Astrocyte (in vitro differentiated cells and primary cell): Measurements from ENCODE around the gene ZNF23. TPM values are rescaled to one million over a fixed set of nuclear protein-coding genes. Genes with fewer than 3 reads are reported as not detected.

Experiments
- DNase-seq: peaks from one replicate; pipeline ENCODE4 v3.0.0-alpha.2; 2010; ENCODE audit warnings: low read depth
- FAIRE-seq: peaks from 2 replicates; lab custom pipeline; 2011; peaks lifted over from hg19 to GRCh38; lab: Jason Lieb, UNC
- H2AFZ ChIP-seq: 2 replicates; pipeline ENCODE4 v1.6.0; 2012; ENCODE audit warnings: low read depth, low read length, inconsistent platforms
- H3K27ac ChIP-seq: 2 replicates; pipeline ENCODE4 v1.5.1; 2011; ENCODE audit warnings: low read depth, low read length, inconsistent platforms
- H3K27me3 ChIP-seq: 2 replicates; pipeline ENCODE4 v1.6.0; 2011; ENCODE audit warnings: low read length, inconsistent platforms; ENCODE audit not compliant: insufficient read depth
- H3K36me3 ChIP-seq: 2 replicates; pipeline ENCODE4 v1.5.1; 2011; ENCODE audit warnings: low read length, inconsistent platforms; ENCODE audit not compliant: insufficient read depth
- H3K4me1 ChIP-seq: 2 replicates; pipeline ENCODE4 v1.5.1; 2011; ENCODE audit warnings: low read length, inconsistent platforms; ENCODE audit not compliant: insufficient read depth
- H3K4me2 ChIP-seq: 2 replicates; pipeline ENCODE4 v1.6.0; 2012; ENCODE audit warnings: low read length, inconsistent platforms
- H3K4me3 ChIP-seq: 2 replicates; pipeline ENCODE4 v1.5.1; 2011; ENCODE audit warnings: low read depth, mild to moderate bottlenecking, low read length, inconsistent platforms; ENCODE audit not compliant: insufficient read depth
- H3K79me2 ChIP-seq: 2 replicates; pipeline ENCODE4 v1.6.0; 2012; ENCODE audit warnings: mild to moderate bottlenecking, low read length, inconsistent platforms; ENCODE audit not compliant: insufficient read depth
- H3K9ac ChIP-seq: 2 replicates; pipeline ENCODE4 v1.6.0; 2012; ENCODE audit warnings: mild to moderate bottlenecking, low read length, inconsistent platforms
- H3K9me3 ChIP-seq: 2 replicates; pipeline ENCODE4 v1.5.1; 2012; ENCODE audit warnings: low read depth, mild to moderate bottlenecking, low read length, inconsistent platforms; ENCODE audit not compliant: insufficient read depth
- H4K20me1 ChIP-seq: 2 replicates; pipeline ENCODE4 v1.6.0; 2012; ENCODE audit warnings: low read length, inconsistent platforms; ENCODE audit not compliant: insufficient read depth
- H3K27ac Mint-ChIP-seq: one replicate; pipeline ENCODE4 v1.8.0; 2021; ENCODE audit warnings: mild to moderate bottlenecking, mixed read lengths; ENCODE audit not compliant: unreplicated experiment
- H3K27me3 Mint-ChIP-seq: one replicate; pipeline ENCODE4 v1.8.0; 2021; ENCODE audit warnings: low read depth, mixed read lengths; ENCODE audit not compliant: unreplicated experiment
- H3K36me3 Mint-ChIP-seq: one replicate; pipeline ENCODE4 v1.8.0; 2021; ENCODE audit warnings: low read depth, mixed read lengths; ENCODE audit not compliant: unreplicated experiment
- H3K4me1 Mint-ChIP-seq: one replicate; pipeline ENCODE4 v1.8.0; 2021; ENCODE audit warnings: low read depth, mixed read lengths; ENCODE audit not compliant: unreplicated experiment
- H3K4me3 Mint-ChIP-seq: one replicate; pipeline ENCODE4 v1.8.0; 2021; ENCODE audit warnings: mild to moderate bottlenecking, moderate library complexity, mixed read lengths; ENCODE audit not compliant: unreplicated experiment
- H3K9me3 Mint-ChIP-seq: one replicate; pipeline ENCODE4 v1.8.0; 2021; ENCODE audit warnings: mild to moderate bottlenecking, mixed read lengths; ENCODE audit not compliant: unreplicated experiment
- CTCF ChIP-seq: IDR thresholded peaks from 2 replicates; pipeline ENCODE4 v1.5.1; 2011; ENCODE audit warnings: low read depth, mild to moderate bottlenecking, inconsistent platforms, low read length, moderate library complexity; ENCODE audit not compliant: insufficient read depth
- EZH2 ChIP-seq: IDR thresholded peaks from 2 replicates; pipeline ENCODE4 v1.6.1; 2012; ENCODE audit warnings: mild to moderate bottlenecking, low read length, inconsistent platforms; ENCODE audit not compliant: insufficient read depth
- total RNA-seq: library from RNA; stranded (reverse); gene quantifications from 2 replicates; pipeline ENCODE4 v1.2.1, GENCODE V29; 2021

ZNF23 gene
- total RNA-seq, 1 donor from 2014 or later: 12.4 TPM

DNA sequence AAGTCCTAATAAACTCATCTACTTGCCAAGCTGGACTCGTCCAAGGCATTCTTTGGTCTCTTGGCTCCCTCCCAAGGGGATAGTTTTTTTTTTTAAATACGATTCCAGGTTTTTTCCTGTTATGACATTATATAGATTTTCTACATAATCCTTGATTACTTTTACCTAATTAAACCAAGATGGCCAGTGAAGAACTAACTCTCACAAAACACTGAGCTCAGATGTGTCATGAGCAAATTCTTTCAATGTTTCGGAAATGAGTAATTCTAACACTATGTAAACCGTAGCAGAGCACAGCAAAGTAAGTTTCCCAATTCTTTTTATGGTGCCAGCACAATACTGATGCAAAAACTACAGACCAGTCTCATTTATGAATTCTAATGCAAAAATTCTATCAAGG lies 1.8 kb downstream of the ZNF23 start:
- FAIRE-seq (peak; percentile 56), DNase-seq (peak; percentile 80)
- no peaks in the 10 kb centered on the region for H3K9me3 ChIP-seq
- H3K4me2 ChIP-seq: peak overlapping the region; percentile 91
- H3K4me3 ChIP-seq: peak overlapping the region; percentile 17
- peaks cover 7% of the 10 kb centered on the region for H3K9me3 Mint-ChIP-seq
- H3K4me3 Mint-ChIP-seq: peak overlapping the region; percentile 96
- peaks cover 12% of the 10 kb centered on the region for H3K4me1 ChIP-seq
- H4K20me1 ChIP-seq: peaks cover 4% of the 10 kb centered on the region
- H3K27ac ChIP-seq: peak overlapping the region; percentile 52
- H3K9ac ChIP-seq: no peak overlapping the region
- H3K4me1 Mint-ChIP-seq: peaks cover 17% of the 10 kb centered on the region
- TF ChIP-seq CTCF: no peak
- no peak for TF ChIP-seq EZH2
- H3K36me3 ChIP-seq: peaks cover 6% of the 10 kb centered on the region
- peaks cover 35% of the 10 kb centered on the region for H3K79me2 ChIP-seq
- no peak overlapping the region for H2AFZ ChIP-seq
- peak overlapping the region; percentile 92 for H3K27ac Mint-ChIP-seq
- peaks cover 2% of the 10 kb centered on the region for H3K27me3 Mint-ChIP-seq
- H3K36me3 Mint-ChIP-seq: peaks cover 17% of the 10 kb centered on the region
- H3K27me3 ChIP-seq: no peaks in the 10 kb centered on the region

GRCh38 chr16:71459510-71459909 lies 2.5 kb downstream of the ZNF23 start:
- Histone ChIP-seq H3K4me3 (peak overlapping the region; percentile 17), H3K4me2 (peak overlapping the region; percentile 91), H3K4me1 (peaks cover 12% of the 10 kb centered on the region), H3K9ac (no peak overlapping the region), H3K27ac (peak overlapping the region; percentile 52), H3K79me2 (peaks cover 35% of the 10 kb centered on the region), H3K27me3 (no peaks in the 10 kb centered on the region), H3K36me3 (peaks cover 10% of the 10 kb centered on the region), H2AFZ (no peak overlapping the region), H4K20me1 (peaks cover 4% of the 10 kb centered on the region), H3K9me3 (no peaks in the 10 kb centered on the region)
- FAIRE-seq (no peak), DNase-seq (no peak)
- H3K27ac Mint-ChIP-seq: no peak overlapping the region
- peaks cover 17% of the 10 kb centered on the region for H3K4me1 Mint-ChIP-seq
- peaks cover 24% of the 10 kb centered on the region for H3K36me3 Mint-ChIP-seq
- H3K4me3 Mint-ChIP-seq: no peak overlapping the region
- no peak for TF ChIP-seq EZH2
- no peak for TF ChIP-seq CTCF
- H3K9me3 Mint-ChIP-seq: peaks cover 10% of the 10 kb centered on the region
- peaks cover under 1% of the 10 kb centered on the region for H3K27me3 Mint-ChIP-seq

DNA sequence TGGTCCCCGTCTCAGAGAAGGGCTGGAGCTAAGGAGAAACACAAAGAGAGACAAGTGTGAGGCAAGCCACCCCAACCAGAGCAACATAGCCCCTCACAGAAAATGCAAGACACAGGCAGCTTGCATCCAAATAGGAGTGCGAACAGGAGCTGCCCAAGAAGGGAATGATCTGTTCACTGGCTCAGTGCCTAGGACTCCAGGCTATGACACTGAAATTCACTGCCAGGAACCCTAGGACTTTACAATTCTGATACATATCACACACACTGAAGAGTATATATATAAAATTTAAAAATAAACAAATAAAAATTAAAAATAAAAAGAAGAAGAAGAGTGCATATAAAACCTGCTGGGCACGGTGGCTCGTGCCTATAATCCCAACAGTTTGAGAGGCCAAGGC lies 5.2 kb downstream of the ZNF23 start:
- Histone ChIP-seq H3K36me3 (peaks cover 27% of the 10 kb centered on the region), H3K27me3 (no peaks in the 10 kb centered on the region), H3K79me2 (peaks cover 29% of the 10 kb centered on the region), H3K4me3 (no peak overlapping the region), H3K4me2 (no peak overlapping the region), H4K20me1 (peaks cover 4% of the 10 kb centered on the region), H3K27ac (no peak overlapping the region), H3K9me3 (peaks cover 3% of the 10 kb centered on the region), H3K9ac (no peak overlapping the region), H3K4me1 (peaks cover 12% of the 10 kb centered on the region), H2AFZ (no peak overlapping the region)
- no peak overlapping the region for H3K27ac Mint-ChIP-seq
- H3K4me1 Mint-ChIP-seq: peaks cover 13% of the 10 kb centered on the region
- no peak overlapping the region for H3K4me3 Mint-ChIP-seq
- H3K27me3 Mint-ChIP-seq: no peaks in the 10 kb centered on the region
- no peak for FAIRE-seq
- peaks cover 49% of the 10 kb centered on the region for H3K36me3 Mint-ChIP-seq
- no peak for DNase-seq
- TF ChIP-seq EZH2 (no peak), CTCF (no peak)
- H3K9me3 Mint-ChIP-seq: peaks cover 30% of the 10 kb centered on the region
